H7 (cell line): ENCODE data around the gene OR51F1. TPM values are rescaled to one million over a fixed set of nuclear protein-coding genes. Genes with fewer than 3 reads are reported as not detected.
"Not testable (repeated sequence)": the region's sequence is repeated elsewhere in the genome, so short reads cannot be mapped to it uniquely, and the experiment has no call there.

Source experiments
- DNase-seq: peaks from one replicate; pipeline ENCODE4 v3.0.0; 2012
- H3K27me3 ChIP-seq: 2 replicates; pipeline ENCODE4 v1.6.0; 2011; ENCODE audit warnings: mild to moderate bottlenecking, low read length; ENCODE audit not compliant: control insufficient read depth, insufficient read depth
- H3K36me3 ChIP-seq: replicated peaks from 2 replicates; pipeline ENCODE4 v1.5.1; 2011; ENCODE audit warnings: low read length; ENCODE audit not compliant: control insufficient read depth, insufficient read depth
- H3K4me3 ChIP-seq: 2 replicates; pipeline ENCODE4 v1.5.1; 2011; ENCODE audit warnings: low read depth, mild to moderate bottlenecking, control low read depth, low read length, moderate library complexity; ENCODE audit not compliant: insufficient read depth
- total RNA-seq: library from RNA; depleted of rRNA; stranded (reverse); fragments of >200 nt; shearing (Covaris generic); gene quantifications from 2 replicates; pipeline ENCODE4 v1.2.3, GENCODE V29; 2014; rRNA removed

Gene OR51F1, protein sequence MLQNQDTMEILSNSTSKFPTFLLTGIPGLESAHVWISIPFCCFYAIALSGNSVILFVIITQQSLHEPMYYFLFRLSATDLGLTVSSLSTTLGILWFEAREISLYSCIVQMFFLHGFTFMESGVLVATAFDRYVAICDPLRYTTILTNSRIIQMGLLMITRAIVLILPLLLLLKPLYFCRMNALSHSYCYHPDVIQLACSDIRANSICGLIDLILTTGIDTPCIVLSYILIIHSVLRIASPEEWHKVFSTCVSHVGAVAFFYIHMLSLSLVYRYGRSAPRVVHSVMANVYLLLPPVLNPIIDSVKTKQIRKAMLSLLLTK
- not detected in 2 replicates for total RNA-seq

DNA sequence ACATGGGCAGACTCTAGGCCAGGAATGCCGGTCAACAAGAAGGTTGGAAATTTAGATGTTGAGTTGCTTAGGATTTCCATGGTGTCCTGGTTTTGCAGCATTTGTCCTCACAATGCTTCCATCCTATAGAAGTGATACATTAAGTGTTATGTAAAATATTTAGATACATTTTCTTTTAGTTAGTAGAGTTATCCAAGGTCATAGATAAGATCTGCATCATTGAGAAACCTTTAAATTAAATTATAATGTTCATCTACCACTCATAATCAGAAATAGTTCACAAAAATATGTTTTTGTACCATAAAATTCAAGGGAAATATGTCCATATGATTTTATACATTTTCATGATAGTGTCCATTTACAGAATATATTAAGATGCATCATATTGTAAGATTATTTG is at the start of gene OR51F1:
OR51F1 (minus strand) TSS at position 101 of the 400 bp plus-strand sequence; CDS start at position 101, 0 bp downstream.
- Histone ChIP-seq H3K36me3 (no peaks in the 10 kb centered on the region), H3K4me3 (no peak within 1 kb of the TSS), H3K27me3 (no peaks in the 10 kb centered on the region)
- DNase-seq = no peak

DNA sequence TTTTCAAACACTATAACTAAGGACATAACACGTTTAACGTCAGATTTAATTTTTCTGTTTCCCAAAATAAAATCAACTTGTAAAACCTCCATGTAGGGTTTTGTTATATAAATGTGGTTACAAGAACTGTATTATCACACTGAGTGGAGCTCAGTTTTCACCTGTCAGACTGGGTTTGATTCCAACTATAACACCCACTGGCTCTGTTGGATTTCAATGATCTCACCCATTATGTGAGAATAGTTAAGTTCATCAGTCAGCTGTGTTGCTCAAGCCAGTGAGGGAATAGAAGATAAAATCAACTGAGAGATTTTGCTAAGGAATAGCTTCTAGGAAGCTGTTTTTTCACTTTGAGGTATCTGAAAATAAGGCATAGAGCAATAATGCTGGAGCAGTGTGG is 39.5 kb upstream of the OR51F1 start:
- DNase-seq = no peak
- H3K27me3 ChIP-seq = no peaks in the 10 kb centered on the region
- no peak overlapping the region for H3K4me3 ChIP-seq
- no peaks in the 10 kb centered on the region for H3K36me3 ChIP-seq

DNA sequence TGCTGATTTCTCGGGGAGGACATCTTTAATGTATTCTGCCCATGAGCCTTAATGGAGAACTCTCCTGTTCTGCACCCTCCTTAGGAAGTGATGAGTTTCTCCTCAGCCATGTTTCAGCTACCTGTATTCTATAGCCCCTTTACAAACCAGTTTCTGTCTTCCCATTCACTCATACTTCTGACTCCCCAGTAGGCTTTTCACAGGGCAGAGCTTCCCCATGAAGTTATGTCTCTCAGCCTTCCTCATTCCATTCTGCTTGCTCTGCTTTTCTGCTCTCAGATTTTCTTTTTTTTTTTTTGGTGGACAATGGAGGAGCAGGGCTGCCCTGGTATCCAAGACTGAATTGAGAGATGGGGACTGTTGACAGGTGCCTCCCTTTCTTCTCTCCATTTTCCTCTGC is 38.7 kb upstream of the OR51F1 start:
- Histone ChIP-seq H3K36me3 (no peaks in the 10 kb centered on the region), H3K4me3 (no peak overlapping the region), H3K27me3 (no peaks in the 10 kb centered on the region)
- no peak for DNase-seq

DNA sequence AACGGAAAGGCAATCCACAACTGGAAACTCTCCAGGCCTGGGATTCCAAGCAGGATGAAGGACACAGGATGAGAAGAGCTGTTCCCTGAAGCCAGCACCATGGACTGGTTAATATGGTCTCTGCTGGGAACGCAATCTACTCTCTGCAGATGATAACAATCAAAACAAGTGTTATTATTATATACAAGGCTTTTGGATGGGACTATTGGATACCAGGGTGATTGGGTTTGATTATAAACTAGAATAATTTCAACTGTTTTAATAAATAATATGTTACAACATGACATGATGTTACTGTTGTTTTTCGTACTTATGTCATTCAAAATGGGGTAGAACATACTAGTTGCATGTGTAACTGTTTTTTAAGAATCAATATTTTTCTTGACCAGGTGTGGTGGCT is 34.5 kb upstream of the OR51F1 start, which contains the start of gene OR52R1:
OR52R1 (minus strand) TSS at position 101 of the 400 bp plus-strand sequence; CDS start at position 101, 0 bp downstream.
- no peak for DNase-seq
- Histone ChIP-seq H3K4me3 (no peak within 1 kb of the TSS), H3K36me3 (no peaks in the 10 kb centered on the region), H3K27me3 (no peaks in the 10 kb centered on the region)

DNA sequence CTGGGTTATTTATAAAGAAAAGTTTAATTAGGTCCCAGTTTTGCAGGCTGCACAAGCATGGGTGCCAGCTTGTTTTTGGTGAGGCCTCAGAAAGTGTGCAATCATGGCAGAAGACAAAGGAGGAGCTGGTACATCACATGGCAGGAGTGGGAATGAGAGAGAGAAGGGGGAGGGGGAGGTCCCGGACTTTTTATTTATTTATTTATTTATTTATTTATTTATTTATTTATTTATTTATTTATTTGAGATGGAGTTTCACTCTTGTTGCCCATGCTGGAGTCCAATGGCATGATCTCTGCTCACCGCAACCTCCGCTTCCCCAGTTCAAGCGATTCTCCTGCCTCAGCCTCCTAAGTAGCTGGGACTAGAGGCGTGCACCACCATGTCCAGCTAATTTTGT is 31.6 kb upstream of the OR51F1 start:
- H3K4me3 ChIP-seq, DNase-seq, H3K36me3 ChIP-seq, H3K27me3 ChIP-seq: not testable (repeated sequence)

DNA sequence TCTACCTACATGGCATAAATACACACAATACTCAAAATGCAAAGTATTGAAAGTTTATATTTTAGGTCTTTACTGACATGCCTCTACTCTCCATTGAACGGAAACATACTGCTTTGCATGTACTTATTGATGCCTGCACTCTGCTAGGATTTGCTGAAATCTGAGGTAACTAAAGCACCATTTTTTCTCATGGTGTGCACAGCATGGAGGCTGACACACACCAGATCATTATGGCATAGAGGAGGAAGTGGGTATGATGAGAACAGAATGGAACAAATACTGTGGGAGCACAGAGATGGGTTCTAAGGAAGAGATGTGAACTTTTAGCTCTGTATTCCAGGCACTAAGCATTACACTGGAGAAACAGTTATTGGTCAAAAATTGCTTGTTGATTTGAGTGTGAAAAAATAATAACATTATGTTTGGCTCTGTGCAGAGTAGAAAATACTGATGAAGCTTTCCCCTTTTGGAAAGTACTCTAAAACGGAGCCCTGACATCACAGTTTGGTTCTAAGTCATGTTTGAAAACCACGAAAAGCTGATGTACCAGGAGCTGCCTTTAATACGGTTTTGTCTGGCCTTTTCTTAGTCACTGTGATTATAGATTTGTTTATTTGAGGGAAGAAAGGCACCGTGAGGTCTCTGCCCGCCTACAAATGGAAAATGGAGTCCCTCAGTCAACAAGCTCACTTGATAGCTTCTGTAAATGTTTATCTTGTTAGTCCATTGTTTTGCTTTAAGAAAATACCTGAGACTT is 28.9 kb upstream of the OR51F1 start:
- Histone ChIP-seq H3K27me3 (no peaks in the 10 kb centered on the region), H3K36me3 (no peaks in the 10 kb centered on the region)
- no peak for DNase-seq

DNA sequence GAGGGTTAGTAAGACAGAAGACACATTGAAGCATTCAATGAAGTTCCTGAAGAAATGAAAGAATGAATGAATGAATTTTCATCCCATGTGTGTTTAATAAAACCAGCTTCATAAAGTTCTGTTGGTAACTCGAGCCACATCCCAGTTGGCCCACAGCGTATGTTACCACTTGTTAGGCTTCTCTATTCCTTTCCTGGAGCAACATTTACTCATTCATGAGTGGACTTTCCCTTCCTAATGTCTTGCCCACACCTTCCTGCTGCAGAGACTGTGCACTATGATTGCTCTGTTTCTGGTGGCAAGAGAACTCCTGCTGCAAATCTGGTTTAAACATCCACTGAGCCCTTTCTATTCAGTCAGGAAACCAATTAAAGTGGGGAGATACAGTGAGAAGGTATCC is 27.5 kb upstream of the OR51F1 start:
- Histone ChIP-seq H3K36me3 (no peaks in the 10 kb centered on the region), H3K27me3 (no peaks in the 10 kb centered on the region), H3K4me3 (no peak overlapping the region)
- DNase-seq = no peak

More for the DNA sequence above, 28.9 kb upstream of the OR51F1 start:
- no peak overlapping the region for H3K4me3 ChIP-seq

DNA sequence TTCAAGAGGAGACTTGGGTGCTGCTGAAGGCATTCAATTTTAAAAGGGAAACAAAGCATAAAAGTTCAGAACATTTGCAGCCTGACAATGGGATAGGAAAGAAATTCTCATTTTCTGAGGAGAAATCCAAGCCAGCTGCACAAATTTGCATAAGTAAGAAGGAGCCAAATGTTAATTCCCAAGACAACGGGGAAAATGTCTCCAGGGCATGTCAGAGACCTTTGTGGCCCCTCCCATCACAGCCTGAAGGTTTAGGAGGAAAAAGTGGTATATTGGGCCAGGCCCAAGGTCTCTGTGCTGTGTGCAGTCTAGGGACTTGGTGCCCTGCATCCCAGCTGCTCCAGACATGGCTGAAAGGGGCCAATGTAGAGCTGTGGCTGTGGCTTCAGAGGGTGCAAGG is 12.7 kb upstream of the OR51F1 start:
- no peaks in the 10 kb centered on the region for H3K36me3 ChIP-seq
- H3K27me3 ChIP-seq = no peaks in the 10 kb centered on the region
- DNase-seq = no peak
- no peak overlapping the region for H3K4me3 ChIP-seq

DNA sequence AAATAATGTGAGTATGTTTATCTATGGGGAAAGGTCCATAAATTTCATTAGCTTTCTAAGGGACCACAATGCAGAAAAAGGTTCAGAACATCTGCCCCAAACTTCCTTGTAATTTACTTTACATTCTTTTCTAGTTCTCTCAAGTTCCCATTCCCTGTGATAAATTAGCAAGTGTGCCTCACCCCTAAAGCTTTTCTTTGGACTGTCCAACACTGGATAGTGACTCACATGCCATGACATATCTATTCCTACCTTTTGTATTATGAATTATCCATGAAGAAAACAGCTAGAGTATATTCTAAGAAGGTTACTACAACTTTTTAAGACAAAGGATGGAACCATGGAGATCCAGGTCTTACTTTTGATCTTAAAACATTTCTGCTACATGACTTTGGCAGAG is 1.6 kb downstream of the OR51F1 start:
- DNase-seq = no peak
- no peaks in the 10 kb centered on the region for H3K36me3 ChIP-seq
- no peak overlapping the region for H3K4me3 ChIP-seq
- no peaks in the 10 kb centered on the region for H3K27me3 ChIP-seq

DNA sequence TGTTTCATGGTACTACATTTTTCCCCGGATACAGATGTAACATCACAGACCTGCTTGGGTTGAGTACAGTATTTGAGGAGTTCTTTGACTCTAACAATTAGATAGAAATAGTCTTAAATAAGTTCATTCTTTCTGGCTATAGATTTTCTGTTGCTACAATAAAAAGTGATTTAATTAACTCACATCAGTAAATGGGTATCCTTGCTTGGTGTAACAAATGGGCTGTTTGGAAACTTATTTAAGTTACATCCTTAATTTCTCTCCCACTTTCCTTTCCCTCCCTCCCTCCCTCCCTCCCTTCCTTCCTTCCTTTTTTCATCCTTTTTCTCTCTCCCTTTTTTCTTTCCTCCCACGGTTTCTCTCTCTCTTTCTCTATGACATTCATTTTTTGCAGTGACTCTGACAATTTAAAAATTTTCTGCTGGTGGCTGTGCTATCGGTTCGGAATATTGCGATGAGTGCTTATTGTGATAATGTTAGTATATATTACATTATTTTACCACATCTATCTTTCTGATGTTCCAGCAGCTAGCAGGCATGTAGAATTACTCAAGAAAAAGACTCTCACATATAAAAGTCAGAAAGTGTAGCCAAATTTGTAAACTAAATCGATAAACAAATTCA is 3.2 kb downstream of the OR51F1 start:
- Histone ChIP-seq H3K36me3 (no peaks in the 10 kb centered on the region), H3K4me3 (no peak overlapping the region), H3K27me3 (no peaks in the 10 kb centered on the region)
- DNase-seq = no peak

DNA sequence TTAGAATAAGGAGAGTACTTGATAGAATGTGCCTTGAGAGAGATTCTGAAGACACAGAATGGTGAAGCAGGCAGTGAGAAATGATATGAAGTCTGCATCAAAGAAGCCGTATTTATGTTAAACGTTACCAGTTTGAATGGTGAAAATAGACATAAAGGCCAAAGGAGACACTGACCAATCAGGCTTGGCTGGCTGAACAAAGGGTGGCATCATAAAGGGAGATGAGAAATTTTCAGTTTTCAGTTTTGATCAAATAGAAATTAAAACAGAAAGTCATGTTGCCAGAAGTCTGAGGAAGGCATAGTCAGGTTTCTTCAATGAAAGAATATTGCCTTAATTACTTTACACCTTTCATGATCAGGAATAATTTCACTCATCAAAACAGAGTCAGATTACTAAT is 6.6 kb downstream of the OR51F1 start:
- no peaks in the 10 kb centered on the region for H3K36me3 ChIP-seq
- no peak overlapping the region for H3K4me3 ChIP-seq
- no peak for DNase-seq
- no peaks in the 10 kb centered on the region for H3K27me3 ChIP-seq

DNA sequence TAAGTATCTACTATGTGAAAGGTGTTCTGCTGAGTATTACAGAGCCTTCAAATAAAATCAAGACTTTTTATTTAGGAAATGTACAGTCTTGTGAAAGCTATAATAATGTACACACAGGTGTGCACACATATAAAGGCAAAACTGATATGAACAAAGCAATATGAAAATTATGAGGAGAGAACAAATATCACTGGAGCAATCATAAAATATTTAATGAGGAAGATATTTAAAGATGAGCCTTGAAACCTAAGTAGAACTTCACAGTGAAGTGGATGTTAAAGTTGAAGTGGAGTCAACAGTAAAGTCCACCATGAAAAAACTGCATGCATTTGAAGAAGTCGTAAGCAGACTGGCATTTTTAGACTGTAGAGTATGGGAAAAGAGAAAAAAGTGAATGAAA is 18.5 kb downstream of the OR51F1 start:
- Histone ChIP-seq H3K36me3 (no peaks in the 10 kb centered on the region), H3K27me3 (no peaks in the 10 kb centered on the region), H3K4me3 (no peak overlapping the region)
- DNase-seq = no peak

DNA sequence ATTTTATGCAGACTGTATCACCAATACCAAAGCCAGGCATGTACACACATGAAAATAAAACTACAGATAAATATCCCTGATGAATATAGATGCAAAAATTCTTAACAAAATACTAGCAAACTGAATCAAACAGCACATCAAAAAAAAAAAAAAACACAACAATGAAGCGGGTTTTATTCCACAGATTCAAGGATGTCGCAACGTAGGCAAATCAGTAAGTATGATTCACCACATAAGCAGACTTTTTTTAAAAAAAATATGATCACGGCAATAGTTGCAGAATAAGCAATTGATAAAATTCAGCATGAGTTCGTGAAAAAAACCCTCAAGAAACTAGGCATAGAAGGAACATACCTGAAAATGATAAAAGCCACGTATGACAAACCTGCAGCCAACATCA is 21.3 kb downstream of the OR51F1 start:
- Histone ChIP-seq H3K36me3 (no peaks in the 10 kb centered on the region), H3K4me3 (no peak overlapping the region), H3K27me3 (no peaks in the 10 kb centered on the region)
- DNase-seq = no peak

DNA sequence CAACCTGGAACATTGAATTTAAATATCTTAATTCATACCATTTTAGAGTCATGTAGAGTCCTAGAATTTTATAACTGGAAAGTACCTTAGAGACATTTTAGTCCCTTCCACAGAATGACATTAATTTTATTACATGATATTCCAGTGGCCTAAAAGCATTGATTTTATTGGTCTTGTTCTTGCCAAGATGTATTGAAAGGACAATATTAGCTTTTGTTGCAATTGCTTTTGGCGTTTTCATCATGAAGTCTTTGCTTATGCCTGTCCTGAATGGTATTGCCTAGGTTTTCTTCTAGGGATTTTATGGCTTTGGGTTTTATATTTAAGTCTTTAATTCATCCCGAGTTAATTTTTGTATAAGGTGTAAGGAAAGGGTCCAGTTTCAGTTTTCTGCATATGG is 29.0 kb downstream of the OR51F1 start:
- DNase-seq = no peak
- no peaks in the 10 kb centered on the region for H3K27me3 ChIP-seq
- no peak overlapping the region for H3K4me3 ChIP-seq
- H3K36me3 ChIP-seq = no peaks in the 10 kb centered on the region

DNA sequence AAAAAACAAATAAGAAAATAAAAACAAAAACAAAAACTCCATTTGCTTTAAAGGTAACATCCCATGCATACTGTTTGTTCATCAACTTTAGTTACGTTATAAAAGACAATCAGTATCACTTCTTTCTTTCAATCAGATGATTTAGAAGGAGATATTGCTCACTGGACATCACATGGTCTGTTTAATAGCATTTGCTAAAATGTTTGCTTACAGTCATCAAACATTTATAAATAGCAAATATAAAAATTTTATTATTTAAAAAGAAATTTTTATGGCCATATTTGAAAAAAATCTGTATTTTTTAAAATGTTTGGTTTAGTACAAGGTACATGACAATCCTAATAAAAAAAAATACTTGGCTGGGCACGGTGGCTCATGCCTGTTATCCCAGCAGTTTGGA is 42.6 kb downstream of the OR51F1 start:
- H3K27me3 ChIP-seq = no peaks in the 10 kb centered on the region
- no peak for DNase-seq
- H3K36me3 ChIP-seq = no peaks in the 10 kb centered on the region
- H3K4me3 ChIP-seq = no peak overlapping the region
